GM19395 (cell line): ENCODE results near the gene AMBRA1.
"Not testable (repeated sequence)": the region's sequence is repeated elsewhere in the genome, so short reads cannot be mapped to it uniquely, and the experiment has no call there.

Source experiments
- ATAC-seq: cut with Tn5 transposase; IDR thresholded peaks from one replicate; pipeline ENCODE4 v1.9.1; 2021; ENCODE audit warnings: mild to moderate bottlenecking, moderate library complexity; ENCODE audit not compliant: unreplicated experiment

Gene AMBRA1

DNA sequence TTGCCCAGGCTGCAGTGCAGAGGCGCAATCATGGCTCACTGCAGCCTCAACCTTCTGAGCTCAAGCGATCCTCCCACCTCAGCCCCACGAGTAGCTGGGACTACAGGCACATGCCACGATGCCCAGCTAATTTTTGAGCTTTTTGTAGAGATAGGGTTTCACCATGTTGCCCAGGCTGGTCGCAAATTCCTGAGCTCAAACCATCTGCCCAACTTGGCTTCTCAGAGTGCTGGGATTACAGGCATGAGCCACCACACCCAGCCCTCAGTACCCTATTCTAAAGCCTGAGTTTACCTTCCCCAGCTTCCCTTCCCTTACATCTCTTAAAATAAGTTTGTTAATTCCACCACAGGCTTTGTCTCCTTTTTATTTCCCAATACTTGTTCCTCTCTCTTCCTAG lies 59.1 kb downstream of the AMBRA1 start:
- no peak for ATAC-seq

DNA sequence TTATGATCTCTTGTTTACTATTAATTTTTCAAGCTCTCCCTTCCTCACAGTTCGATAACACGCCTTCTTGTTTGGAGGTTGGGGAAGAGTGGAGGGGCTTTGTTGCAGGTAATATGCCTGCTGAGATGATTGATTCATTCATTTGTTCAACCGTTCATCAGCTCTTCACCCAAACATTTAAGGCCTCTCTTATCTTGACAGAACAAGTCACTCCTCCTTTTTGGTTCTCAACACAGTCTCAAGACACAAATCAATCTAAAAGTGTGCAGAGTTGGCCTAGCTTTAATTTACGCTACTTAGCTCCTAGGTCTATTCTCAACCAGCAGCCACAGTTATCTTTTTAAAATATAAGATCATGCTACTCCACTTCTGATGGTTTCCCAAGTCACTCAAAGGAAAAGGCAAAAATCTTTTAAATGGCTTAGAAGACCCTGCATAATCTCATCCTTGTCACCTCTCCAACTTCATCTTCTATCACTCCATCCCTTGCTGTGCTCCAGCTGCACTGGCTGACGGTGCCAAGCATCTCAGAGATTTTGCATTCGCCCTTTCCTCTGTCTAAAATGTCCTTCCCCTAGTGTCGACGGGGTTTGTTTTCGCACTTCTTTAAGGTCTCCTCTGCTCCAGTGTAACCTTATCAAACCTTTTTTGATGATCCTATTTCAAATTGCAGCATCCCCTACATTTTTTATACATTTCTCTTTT lies 60.3 kb downstream of the AMBRA1 start:
- ATAC-seq: no peak

DNA sequence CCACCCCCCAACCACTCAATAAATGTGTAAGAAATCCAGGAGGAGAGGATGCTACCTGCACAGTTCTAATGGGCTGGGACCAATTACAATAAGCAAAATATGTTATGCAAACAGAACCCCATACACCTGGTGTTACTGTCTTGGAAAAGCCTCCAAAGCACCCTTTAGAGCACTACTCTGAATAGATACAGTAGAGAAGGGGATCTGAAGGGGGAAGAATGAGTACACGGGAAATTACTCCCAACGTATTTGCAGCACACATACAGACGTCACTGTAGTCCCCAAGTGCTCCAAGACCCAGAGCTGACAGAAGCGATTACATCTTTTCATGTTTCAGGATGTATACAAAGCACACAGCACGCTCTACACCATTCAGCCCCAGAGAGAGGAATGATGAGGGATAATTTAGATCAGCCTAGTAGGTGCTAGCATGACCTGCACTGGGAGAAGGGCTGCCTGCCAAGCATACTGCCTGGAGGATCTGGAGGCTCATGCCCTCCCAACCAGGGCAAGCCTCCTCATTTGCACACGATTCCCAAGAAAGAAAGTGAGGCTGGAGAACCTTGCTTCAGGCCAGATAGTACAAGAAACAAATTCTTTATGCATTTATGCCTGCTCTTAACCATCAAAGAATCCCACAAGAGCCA lies 63.8 kb downstream of the AMBRA1 start:
- ATAC-seq: no peak

DNA sequence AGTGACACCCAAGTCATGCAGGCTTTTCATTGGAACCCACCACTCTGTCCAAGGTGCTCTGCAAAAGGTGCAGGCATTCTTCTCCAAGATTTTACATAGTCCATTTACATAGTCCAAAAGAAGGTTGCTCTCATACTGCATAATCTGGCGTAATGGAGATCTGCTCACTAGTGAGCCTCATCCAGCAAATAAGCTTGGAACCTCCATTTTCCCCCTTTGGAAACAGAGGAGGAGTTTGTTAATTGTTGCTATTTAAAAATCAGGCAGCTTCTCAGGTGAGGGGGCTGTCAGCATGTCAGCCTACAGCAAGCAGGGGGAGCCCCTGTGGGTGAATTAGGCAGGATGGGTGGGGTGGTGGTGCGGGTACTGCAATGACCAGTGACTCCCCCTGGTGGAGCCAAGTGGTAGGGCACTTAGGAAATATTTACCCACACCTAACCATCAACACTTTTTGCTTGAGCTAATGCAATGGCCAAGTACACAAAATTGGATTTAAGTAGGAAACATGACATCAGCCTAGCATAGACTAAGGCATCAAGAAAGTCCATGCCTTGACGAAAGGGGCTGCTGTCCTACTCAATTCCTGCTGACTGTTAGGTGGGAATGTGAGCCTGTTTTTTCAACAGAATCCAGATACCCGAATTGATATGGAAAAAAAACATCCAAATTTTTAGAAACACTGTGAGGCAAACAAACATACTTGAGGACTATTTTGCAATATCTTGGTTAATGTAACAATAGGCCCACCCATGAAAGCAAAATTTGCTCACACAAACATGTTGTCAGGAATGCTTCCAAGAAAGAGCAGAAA lies 64.5 kb downstream of the AMBRA1 start:
- no peak for ATAC-seq

DNA sequence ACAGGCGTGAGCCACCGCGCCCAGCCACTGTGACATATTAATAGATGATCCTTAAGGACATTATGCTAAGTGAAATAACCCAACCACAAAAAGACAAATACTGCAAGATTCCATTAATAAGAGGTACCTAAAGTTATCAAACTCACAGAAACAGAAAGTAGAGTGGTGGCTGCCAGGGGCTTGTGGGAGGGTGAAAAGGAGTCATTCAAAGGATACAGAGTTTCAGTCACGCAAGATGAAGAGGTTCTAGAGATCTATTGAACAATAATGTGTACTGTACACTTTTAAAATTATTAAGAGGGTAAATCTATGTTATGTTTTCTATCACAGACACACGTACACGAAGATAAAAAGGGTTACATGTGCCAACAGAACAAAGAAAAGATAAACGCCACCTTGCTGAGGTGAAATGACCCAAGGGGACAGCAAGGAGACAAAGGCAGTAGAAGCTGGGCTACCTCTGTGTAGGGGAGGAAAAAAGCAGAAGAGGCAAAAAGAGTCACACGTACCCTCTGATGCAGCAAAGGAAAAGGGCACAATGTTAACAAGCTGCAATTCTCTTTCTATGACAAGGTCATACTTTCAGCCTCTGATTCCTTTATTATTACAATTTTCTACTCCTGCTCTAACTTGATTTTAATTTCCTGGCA lies 65.3 kb downstream of the AMBRA1 start:
- no peak for ATAC-seq

DNA sequence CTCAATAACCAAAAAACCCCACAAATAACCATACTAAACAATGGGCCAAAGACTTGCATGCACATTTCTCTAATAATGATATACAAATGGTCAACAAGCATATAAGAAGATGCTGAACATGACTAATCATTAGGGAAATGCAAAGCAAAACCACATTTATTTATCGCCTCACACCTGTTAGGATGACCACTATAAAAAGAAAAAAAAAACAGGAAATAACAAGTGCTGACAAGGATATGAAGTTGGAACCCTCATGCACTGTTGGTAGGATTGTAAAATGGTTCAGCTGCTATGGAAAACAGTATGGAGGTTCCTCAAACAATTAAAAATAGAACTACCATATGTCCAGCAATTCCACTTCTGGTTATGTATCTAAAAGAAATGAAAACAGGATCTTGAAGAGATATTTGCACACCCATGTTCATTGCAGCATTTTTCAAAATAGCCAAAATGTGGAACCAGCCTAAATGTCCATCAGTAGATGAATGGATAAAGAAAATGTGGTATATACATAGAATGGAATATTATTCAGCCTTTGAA lies 66.2 kb downstream of the AMBRA1 start:
- no peak for ATAC-seq

DNA sequence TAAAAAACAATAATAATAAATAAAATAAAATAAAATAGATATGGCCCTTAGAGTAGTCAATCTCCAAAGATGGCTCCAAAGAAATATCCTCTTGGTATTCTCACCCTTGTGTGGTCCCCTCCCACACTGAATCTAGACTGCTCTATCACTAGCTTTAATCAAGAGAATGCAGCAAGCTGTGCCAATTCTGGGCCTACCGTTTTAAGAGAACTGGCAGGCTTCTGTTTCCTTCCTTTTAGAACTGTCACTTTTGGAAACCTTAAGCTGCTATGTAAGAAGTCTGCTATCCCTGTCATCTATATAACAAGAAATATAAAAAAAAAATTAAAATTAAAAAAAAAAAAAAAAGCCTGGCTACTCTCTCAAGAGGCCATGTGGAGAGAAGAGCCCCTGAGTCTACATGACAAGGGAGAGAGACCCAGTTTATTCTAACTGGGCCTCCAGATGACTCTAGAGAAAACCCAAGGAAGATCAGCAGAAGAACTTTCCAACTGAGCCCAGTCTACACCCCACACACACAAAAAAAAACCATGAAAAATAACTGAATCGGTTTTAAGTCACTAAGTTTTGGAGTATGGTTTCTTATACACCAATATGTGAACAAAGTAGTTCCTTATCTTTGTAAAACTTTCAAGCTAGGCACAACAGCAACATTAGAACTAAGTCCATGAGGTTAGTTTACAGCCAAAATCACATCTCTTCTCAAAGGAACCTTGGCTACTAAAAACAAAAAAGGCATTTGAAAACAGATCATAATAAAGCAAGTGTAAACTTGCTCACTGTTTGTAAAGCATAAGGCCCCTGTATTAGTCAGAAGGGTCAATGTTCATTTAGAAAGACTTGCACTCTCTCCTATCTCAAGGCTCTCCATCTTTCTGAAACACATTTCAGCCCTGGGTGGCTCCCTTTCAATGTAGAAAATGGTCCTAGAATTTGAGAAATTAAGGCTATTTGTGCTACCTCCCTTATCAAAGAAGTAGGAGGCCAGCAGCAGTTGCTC lies 67.3 kb downstream of the AMBRA1 start:
- no peak for ATAC-seq

DNA sequence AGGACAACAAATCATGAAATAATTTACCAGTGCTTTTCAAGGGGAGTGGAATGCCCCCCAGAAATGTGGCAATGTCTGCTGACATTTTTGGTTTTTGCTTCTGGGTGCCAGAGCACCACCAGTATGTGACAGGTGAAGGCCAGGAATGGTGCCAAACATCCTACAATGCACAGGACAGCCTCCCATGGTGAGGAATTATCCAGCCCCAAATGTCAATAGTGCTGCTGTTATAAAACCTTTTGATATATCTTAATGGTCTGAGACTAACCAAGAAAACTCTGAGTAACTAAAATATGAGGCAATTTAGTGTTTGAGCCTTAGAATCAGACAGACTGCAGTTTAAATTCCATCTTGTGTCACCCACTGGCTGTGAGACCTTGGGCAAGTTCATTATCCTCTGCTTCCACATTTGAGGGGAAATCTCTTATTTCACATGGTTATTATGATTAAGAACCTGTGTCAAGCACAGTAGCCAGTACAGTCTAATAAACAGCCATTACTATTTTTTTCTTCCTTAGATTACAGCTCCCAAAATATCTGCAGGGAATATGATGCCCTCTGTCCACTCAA lies 69.5 kb downstream of the AMBRA1 start:
- ATAC-seq: no peak

DNA sequence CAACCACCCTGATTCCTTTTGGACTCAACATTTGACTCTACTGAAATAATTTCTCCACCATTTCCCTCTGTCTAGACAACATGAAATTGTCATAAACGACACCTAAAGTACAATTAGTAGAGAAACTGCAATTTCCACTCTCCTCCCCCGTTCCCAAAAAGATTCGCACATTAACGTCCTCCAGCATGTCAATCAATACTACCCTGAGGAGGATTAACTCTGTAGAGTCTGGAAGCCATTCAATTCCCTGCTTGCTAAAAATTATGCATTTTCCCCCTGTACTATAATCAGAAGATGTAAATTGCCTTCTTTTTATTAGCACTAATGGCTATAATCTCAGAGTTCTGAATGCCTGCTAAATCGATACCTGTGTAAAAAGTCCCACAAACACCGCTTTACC lies 70.5 kb downstream of the AMBRA1 start:
- ATAC-seq: no peak

DNA sequence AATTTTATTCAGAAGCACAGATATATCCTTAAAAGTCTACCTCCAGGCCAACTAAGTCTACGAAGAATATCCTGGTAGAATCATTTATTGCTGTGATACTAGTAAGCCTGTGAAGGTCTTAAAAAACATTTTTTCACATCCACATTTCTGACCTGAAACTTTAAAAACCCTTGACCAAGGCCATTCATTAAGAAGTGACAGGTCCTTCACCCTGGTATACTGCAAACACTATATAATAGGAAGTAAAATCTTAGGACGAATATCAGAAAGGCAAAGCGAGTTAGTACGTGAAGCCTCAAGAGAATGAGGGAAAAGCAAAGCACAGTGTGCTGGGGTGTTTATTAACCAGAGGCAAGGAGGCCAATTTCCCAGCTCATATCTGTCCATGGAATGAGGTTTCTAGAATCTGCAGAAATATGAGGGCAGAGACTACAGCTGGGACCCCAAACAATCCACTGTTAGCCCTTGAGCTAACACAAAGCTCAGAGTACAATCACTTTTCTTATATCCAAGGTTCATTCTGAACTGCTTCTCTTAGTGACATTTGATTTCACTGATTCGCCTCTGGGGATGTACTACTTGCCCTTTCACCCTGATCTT lies 71.0 kb downstream of the AMBRA1 start:
- ATAC-seq: no peak

DNA sequence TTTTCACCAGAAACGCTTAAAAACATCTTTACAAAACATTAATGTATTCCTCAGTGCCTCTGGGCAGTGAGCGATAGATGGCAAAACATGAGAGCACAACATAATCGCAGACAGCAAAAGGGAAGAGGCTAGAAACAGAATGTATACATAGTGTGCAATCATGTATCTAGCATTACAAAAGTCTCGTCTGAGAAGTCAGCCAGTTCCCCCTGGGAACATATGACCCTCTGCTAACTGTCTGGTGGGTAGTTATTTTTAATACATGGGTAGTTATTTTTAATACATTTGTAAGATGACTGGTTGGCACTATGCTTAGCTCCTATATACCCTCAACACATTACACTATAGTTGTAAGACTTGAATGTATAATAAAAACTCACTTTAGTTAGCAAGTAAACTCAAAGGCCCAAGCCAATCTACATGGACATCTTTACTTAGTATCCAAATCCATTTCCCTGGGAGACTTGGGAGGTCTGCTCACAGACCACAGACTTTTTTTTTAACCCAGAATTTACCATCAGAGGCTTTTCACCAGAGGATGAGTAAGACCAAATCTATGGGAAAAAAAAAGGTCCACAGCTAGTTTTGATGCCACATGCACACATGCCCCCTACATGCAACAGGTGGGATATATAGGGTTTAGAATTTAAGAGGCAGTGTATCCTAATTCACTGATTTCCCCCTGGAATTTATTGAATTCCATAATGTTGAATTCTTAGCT lies 71.7 kb downstream of the AMBRA1 start:
- no peak for ATAC-seq

DNA sequence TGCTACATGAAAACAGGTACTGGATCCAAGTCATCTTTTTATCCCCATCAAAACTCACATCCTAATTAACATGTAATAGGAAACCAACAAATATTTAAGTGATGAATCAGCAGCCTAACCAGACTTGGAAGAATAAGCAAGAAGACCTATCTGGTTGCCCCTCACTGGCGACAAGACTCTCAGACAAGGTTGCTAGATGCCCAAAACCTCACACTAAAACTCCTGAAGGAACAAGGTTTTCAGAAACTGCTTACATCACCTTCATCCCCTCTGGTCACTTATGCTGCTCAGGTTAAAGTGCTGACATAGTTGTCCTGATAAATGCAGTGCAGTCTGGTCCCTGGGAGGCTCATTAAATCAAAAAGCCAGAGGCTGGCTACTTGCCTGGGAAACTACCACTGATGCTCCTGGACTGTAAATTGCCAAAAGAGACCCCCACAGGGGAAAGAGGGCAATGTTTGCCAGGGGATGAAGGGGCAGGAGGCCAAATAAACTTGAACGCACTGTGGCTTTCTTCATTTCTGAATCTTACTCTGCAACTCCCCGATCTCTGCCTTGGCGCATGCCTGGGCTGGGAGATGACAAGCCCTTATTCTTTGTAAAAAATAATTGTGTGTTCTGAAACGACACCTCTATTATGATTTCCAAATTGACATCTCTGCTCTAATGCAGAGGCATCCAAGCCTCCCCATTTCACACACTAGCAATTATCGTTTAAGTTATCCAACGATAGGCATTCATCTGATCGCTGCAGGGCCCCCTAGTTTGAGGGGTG lies 72.7 kb downstream of the AMBRA1 start:
- no peak for ATAC-seq

DNA sequence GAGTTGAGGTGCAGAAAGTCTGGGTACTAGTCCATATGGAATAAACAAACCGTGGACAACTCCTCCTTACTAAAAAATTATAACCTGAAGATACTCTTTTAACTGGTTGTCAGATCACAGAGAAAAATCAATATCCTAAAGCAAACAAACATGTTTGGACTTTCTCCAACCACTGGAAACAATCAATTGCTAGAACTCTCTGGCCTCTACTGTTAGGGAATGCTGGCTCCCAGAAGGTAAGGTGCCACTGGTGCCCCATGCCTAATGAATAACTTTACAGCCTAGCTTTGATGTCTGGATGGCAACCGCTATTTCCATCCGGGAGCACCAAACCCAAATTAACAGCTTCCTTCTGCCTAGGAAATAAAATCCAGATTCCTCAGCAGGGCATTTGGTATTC lies 74.5 kb downstream of the AMBRA1 start:
- ATAC-seq: no peak

DNA sequence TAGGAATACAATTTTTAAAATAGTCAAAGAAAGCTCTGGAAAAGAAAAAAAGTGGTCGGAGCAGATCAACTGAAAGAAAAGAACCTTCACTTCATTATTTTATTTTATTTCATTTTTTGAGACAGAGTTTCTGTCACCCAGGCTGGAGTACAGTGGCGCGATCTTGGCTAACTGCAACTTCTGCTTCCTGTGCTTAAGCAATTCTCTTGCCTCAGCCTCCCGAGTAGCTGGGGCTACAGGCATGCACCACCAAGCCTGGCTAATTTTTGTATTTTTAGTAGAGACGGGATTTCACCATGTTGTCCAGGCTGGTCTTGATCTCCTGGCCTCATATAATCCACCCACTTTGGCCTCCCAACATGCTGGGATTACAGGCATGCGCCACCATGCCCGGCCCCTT lies 74.9 kb downstream of the AMBRA1 start:
- ATAC-seq: not testable (repeated sequence)

DNA sequence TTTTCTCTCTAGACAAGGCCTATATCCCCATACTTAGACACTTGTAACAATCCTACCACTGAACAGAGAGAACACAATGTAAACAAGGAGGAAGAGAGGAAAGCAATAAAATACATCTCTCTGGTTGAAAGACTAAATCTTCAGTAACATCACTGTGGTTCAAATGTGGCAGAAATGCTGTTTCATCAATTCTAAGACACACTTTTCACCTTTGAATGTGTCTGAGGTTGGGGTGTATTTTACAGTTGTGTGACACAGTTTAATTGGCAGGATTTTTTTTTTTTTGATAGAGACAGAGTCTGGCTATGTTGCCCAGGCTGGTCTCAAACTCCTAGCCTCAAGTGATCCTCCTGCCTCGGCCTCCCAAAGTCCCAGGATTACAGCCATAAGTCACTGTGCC lies 79.5 kb downstream of the AMBRA1 start:
- ATAC-seq: no peak

DNA sequence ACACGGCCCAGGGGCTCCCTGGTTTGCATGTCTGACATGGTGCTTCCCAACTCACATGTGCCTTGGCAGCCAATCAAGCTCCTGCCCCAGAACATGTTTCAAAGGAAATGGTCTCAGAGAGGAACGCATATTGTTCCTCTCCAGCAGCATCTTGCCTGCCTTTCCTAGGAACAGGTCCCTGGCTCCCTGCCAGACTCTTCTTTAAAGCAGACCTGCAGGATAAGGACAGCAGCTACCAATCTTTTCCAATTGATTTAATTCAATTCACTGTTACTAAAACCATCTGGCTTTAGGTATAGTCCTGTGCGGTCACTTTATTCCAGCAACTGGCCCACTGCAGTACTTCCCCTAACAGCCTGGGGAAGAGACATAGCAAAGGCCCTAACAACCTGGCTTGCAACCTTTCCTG lies 79.9 kb downstream of the AMBRA1 start:
- ATAC-seq: no peak

DNA sequence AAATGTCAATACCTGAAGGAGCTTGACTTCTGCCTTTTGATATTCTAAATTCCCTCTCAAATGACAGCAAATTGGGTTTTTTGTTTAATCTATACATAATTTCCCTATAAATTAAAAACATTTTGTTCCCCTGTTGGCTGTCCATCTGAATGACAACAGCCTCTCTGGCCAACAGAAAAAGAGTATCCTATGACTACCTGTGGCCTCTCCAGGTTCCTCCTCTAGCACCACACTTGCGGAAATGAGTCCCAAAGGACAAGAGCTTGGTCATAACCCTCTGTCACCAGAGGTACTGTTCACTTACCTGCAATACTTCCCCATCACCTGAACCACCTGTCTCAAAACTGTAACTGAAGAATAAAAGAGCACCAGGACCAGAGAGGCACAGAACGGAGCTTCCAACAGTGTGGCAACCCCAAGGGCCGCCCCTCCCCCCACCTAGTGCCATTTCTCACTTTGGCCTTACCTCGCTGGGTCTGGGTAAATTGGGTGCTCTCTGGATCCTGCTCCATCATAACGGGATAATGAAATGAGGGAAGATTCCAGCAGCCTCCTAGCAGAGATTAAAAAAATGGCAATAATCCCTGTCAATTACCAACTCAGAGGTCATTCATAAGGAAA lies 81.5 kb downstream of the AMBRA1 start:
- no peak for ATAC-seq
